Epithelial cell of proximal tubule (primary cell): Measurements from ENCODE around the gene TM2D1. TPM values are rescaled to one million over a fixed set of nuclear protein-coding genes. Genes with fewer than 3 reads are reported as not detected.

ENCODE experiments used
- DNase-seq: peaks from one replicate; pipeline ENCODE4 v3.0.0-alpha.2; 2011; ENCODE audit warnings: low read depth
- H3K4me3 ChIP-seq: 2 replicates; pipeline ENCODE4 v1.5.1; 2011; ENCODE audit warnings: low read depth, mild to moderate bottlenecking, low read length
- CTCF ChIP-seq: conservative IDR thresholded peaks from 2 replicates; pipeline ENCODE4 v1.5.1; 2012; ENCODE audit warnings: low read depth, mild to moderate bottlenecking, low read length
- total RNA-seq: library from RNA; depleted of rRNA; stranded (reverse); fragments of >200 nt; gene quantifications from 2 replicates; pipeline ENCODE4 v1.2.3, GENCODE V29; 2015

TM2D1 gene
- total RNA-seq, 1 donor from 2014 or later, result 59.5 TPM

GRCh38 chr1:61645476-61645875 is 79.5 kb downstream of the TM2D1 start:
- no peak overlapping the region for H3K4me3 ChIP-seq
- no peak for TF ChIP-seq CTCF
- no peak for DNase-seq

- no peak for DNase-seq
- TF ChIP-seq CTCF, result no peak
- no peak overlapping the region for H3K4me3 ChIP-seq
Measured at GRCh38 chr1:61644303-61644702, 80.6 kb downstream of the TM2D1 start.

- no peak overlapping the region for H3K4me3 ChIP-seq
- no peak for DNase-seq
- TF ChIP-seq CTCF, result no peak
Measured at GRCh38 chr1:61642475-61643232, 82.3 kb downstream of the TM2D1 start.

- DNase-seq, result no peak
- H3K4me3 ChIP-seq, result no peak overlapping the region
- peak; percentile 61 for TF ChIP-seq CTCF
Measured at GRCh38 chr1:61641578-61642336, 83.2 kb downstream of the TM2D1 start.

- H3K4me3 ChIP-seq, result no peak overlapping the region
- TF ChIP-seq CTCF, result no peak
- DNase-seq, result no peak
Measured at GRCh38 chr1:61640531-61641530, 84.1 kb downstream of the TM2D1 start.

DNA sequence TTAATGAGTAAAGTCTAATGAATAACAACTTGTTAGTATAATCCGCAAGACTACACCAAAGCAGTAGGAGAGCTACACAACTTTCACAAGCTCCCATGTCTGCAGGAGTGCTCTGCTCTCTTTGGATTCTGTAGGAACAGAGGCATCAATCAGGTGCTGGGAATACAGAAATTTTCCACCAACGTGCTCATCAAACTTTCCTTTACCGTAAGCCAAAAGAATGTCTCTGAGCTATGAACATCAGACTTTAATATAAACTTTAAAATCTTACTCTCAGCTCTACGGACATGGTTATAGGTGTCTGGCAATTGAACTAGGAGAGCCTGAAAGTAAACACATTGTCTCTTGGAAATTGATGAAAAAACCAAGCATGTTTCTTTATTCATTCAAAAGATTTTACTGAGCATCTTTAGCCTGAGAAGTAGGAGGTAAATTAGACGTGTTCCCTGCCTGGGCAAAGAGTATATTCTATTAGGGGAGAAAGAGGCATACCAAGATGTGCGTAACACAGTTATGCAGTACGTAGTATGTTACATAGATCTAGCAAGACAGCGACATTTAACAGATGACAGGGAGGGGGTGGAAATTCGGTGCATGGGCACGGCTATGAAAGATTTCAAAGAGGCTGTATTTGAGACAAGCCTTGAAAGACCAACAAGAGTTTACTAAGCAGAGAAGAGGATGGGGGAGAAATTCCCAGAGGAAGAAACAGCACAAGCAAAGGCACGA is 85.2 kb downstream of the TM2D1 start:
- no peak for TF ChIP-seq CTCF
- H3K4me3 ChIP-seq, result no peak overlapping the region
- DNase-seq, result no peak
